ENCODE results near the gene DENND2A. TPM values are rescaled to one million over a fixed set of nuclear protein-coding genes. Genes with fewer than 3 reads are reported as not detected.
A peak's percentile ranks its signal among the peaks of the same experiment; 100 is the strongest.

DENND2A gene
- total RNA-seq, 1 experiment from 2014 or later = not detected

DNA sequence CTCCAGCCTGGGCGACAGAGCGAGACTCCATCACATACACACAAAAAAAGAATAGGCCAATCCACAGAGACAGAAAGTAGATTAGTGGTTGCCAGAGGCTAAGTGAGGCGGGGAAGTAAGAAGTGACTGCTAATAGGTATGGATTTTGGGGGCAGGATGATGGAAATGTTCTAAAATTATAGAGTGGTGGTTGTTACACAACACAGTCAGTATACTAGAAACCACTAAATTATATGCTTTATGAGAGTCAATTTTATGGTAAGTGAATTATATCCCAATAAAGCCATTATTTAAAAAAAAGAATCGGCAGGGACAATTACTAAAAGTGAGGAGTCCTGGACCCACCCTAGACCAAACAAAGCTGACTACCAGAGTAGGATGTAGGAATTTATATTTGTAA, 24.3 kb downstream of the DENND2A start:
- Mint-ChIP-seq H3K4me1 (ENCODE audit: low read depth, unreplicated experiment) (no peaks in the 10 kb centered on the region), H3K27ac (ENCODE audit: unreplicated experiment) (peak overlapping the region; percentile 28), H3K36me3 (ENCODE audit: insufficient read depth, unreplicated experiment) (no peaks in the 10 kb centered on the region), H3K27me3 (ENCODE audit: unreplicated experiment) (no peaks in the 10 kb centered on the region), H3K9me3 (ENCODE audit: low read depth, unreplicated experiment) (no peaks in the 10 kb centered on the region), H3K4me3 (ENCODE audit: low read depth, unreplicated experiment) (no peak overlapping the region)
- no TSS peak for BruUV-seq (replicated peaks)
- CTCF ChIA-PET = no interaction called here
- TF ChIP-seq, protein P1, sequence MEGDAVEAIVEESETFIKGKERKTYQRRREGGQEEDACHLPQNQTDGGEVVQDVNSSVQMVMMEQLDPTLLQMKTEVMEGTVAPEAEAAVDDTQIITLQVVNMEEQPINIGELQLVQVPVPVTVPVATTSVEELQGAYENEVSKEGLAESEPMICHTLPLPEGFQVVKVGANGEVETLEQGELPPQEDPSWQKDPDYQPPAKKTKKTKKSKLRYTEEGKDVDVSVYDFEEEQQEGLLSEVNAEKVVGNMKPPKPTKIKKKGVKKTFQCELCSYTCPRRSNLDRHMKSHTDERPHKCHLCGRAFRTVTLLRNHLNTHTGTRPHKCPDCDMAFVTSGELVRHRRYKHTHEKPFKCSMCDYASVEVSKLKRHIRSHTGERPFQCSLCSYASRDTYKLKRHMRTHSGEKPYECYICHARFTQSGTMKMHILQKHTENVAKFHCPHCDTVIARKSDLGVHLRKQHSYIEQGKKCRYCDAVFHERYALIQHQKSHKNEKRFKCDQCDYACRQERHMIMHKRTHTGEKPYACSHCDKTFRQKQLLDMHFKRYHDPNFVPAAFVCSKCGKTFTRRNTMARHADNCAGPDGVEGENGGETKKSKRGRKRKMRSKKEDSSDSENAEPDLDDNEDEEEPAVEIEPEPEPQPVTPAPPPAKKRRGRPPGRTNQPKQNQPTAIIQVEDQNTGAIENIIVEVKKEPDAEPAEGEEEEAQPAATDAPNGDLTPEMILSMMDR (IDR thresholded peaks at IDR 0.05; ENCODE audit: unreplicated experiment) = no peak
- DNase-seq = no peak
- intact Hi-C loops (cut with micrococcal nuclease; ENCODE audit: unreplicated experiment) = no loop called here

DNA sequence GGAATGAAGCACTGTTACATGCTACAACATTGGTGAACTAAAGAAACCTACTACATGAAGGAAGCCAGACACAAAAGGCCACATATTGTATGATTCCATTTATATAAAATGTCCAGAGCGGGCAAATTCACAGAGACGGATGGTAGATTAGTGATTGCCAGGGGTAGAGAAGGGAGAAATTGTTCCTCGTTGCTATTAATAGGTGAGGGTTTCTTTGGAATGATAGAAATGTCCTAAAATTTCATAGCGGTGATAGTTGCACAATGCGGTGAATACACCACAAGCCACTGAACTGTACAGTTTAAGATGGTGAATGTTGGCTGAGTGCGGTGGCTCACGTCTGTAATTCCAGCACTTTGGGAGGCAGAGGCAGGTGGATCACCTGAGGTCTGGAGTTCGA, 29.0 kb downstream of the DENND2A start:
- no TSS peak for BruUV-seq (replicated peaks)
- intact Hi-C loops (cut with micrococcal nuclease; ENCODE audit: unreplicated experiment) = no loop called here
- CTCF ChIA-PET = no interaction called here
- Mint-ChIP-seq H3K27ac (ENCODE audit: unreplicated experiment) (no peak overlapping the region), H3K36me3 (ENCODE audit: insufficient read depth, unreplicated experiment) (no peaks in the 10 kb centered on the region), H3K4me1 (ENCODE audit: low read depth, unreplicated experiment) (no peaks in the 10 kb centered on the region), H3K27me3 (ENCODE audit: unreplicated experiment) (no peaks in the 10 kb centered on the region), H3K4me3 (ENCODE audit: low read depth, unreplicated experiment) (no peak overlapping the region), H3K9me3 (ENCODE audit: low read depth, unreplicated experiment) (no peaks in the 10 kb centered on the region)
- TF ChIP-seq, protein P1 (IDR thresholded peaks at IDR 0.05; ENCODE audit: unreplicated experiment) = no peak
- no peak for DNase-seq

DNA sequence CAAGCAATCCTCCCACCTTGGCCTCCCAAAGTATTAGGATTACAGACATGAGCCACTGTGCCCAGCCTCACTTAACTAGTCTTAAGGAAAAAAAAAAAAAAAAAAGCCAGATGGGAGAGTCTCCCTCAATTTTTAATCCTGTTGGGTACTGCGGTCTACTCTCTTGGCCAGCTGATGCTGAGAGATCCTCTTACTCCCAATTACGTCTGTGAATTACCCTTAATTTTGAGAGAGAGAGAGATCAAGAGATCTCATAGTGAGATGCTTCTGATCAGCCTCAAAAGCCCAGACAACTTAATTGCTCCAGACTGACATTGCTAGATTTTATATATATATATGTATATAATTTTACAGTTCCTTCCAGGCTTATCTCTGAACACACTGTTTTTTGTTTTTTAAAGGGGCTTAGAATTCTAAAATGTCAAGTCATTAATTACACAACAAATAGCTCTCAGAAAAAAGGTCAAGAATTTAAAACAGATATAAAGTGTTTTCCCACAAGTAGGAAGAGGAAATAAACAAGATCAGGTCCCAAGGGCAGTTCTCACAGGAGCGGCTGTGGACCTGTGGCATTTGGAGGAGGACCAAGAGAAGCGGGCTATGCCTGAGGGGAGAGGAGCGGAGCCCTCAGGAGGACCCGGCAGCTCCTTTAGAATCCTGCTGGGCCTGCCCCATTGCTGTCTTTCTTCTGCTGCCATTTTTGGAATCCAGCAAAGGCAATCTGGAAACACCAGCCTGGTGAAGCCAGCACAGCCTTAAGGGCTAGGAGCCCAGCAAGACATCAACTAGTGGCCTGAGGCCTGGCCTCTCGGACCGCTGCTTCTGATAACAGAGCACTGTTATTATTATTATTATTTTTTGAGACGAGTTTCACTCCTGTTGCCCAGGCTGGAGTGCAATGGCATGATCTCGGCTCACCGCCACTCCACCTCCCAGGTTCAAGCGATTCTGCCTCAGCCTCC, 30.1 kb downstream of the DENND2A start:
- Mint-ChIP-seq H3K4me1 (ENCODE audit: low read depth, unreplicated experiment) (no peaks in the 10 kb centered on the region), H3K4me3 (ENCODE audit: low read depth, unreplicated experiment) (no peak overlapping the region), H3K27ac (ENCODE audit: unreplicated experiment) (no peak overlapping the region), H3K36me3 (ENCODE audit: insufficient read depth, unreplicated experiment) (no peaks in the 10 kb centered on the region), H3K27me3 (ENCODE audit: unreplicated experiment) (no peaks in the 10 kb centered on the region), H3K9me3 (ENCODE audit: low read depth, unreplicated experiment) (no peaks in the 10 kb centered on the region)
- no peak for DNase-seq
- CTCF ChIA-PET = interaction anchor here (0.6 kb wide), 1 partner anchor 8 kb away, joined by 3 read pairs; no protein-coding TSS in a partner anchor
- BruUV-seq (replicated peaks) = no TSS peak
- intact Hi-C loops (cut with micrococcal nuclease; ENCODE audit: unreplicated experiment) = no loop called here
- TF ChIP-seq, protein P1 (IDR thresholded peaks at IDR 0.05; ENCODE audit: unreplicated experiment) = no peak

GRCh38 chr7:140609646-140610045, 31.0 kb downstream of the DENND2A start:
- CTCF ChIA-PET = no interaction called here
- no peaks in the 10 kb centered on the region for H3K27me3 Mint-ChIP-seq (ENCODE audit: unreplicated experiment)

More at GRCh38 chr7:140609646-140610045, 31.0 kb downstream of the DENND2A start:
- intact Hi-C loops (cut with micrococcal nuclease; ENCODE audit: unreplicated experiment) = no loop called here
- TF ChIP-seq, protein P1 (IDR thresholded peaks at IDR 0.05; ENCODE audit: unreplicated experiment) = no peak
- no peaks in the 10 kb centered on the region for H3K4me1 Mint-ChIP-seq (ENCODE audit: low read depth, unreplicated experiment)
- no peak for DNase-seq
- H3K4me3 Mint-ChIP-seq (ENCODE audit: low read depth, unreplicated experiment) = no peak overlapping the region
- H3K27ac Mint-ChIP-seq (ENCODE audit: unreplicated experiment) = no peak overlapping the region
- H3K9me3 Mint-ChIP-seq (ENCODE audit: low read depth, unreplicated experiment) = no peaks in the 10 kb centered on the region
- H3K36me3 Mint-ChIP-seq (ENCODE audit: insufficient read depth, unreplicated experiment) = no peaks in the 10 kb centered on the region
- no TSS peak for BruUV-seq (replicated peaks)
